Activated CD8-positive, alpha-beta T cell treated with anti-CD3 and anti-CD28 coated beads for 36 hours (primary cell): ENCODE results near the gene PKD2L1. TPM values are rescaled to one million over a fixed set of nuclear protein-coding genes. Genes with fewer than 3 reads are reported as not detected.
"Not testable (repeated sequence)": the region's sequence is repeated elsewhere in the genome, so short reads cannot be mapped to it uniquely, and the experiment has no call there.

Experiments
- ATAC-seq: fragments of 200-7000 bp; cut with Tn5 transposase; one replicate; pipeline ENCODE4 v1.10.0; 2021; ENCODE audit warnings: mild to moderate bottlenecking, moderate library complexity
- CTCF ChIA-PET: fragments of 350-600 bp; sonication (Branson Sonifier 250); formaldehyde crosslinking; loops from one replicate; lab custom pipeline; 2021; ENCODE audit warnings: antibody characterized with exemption; lab: Charles Lee
- POLR2A ChIA-PET: fragments of 350-600 bp; sonication (Branson Sonifier 250); formaldehyde crosslinking; loops from one replicate; lab custom pipeline; 2021; ENCODE audit warnings: antibody characterized with exemption; lab: Charles Lee
- DNase-seq: peaks from one replicate; pipeline ENCODE4 v3.0.0-alpha.2; 2020
- H3K27ac Mint-ChIP-seq: one replicate; pipeline ENCODE4 v1.8.0; 2021; ENCODE audit warnings: mild to moderate bottlenecking, mixed read lengths
- H3K27me3 Mint-ChIP-seq: one replicate; pipeline ENCODE4 v1.8.0; 2021; ENCODE audit warnings: mixed read lengths
- H3K36me3 Mint-ChIP-seq: one replicate; pipeline ENCODE4 v1.8.0; 2021; ENCODE audit warnings: low read depth, mixed read lengths
- H3K4me1 Mint-ChIP-seq: one replicate; pipeline ENCODE4 v1.8.0; 2021; ENCODE audit warnings: low read depth, mixed read lengths
- H3K4me3 Mint-ChIP-seq: one replicate; pipeline ENCODE4 v1.8.0; 2021; ENCODE audit warnings: mild to moderate bottlenecking, moderate library complexity, mixed read lengths
- H3K9me3 Mint-ChIP-seq: one replicate; pipeline ENCODE4 v1.8.0; 2021; ENCODE audit warnings: mixed read lengths
- CTCF ChIP-seq: fragments of 200-600 bp; IDR thresholded peaks from one replicate; pipeline ENCODE4 v1.8.0; 2022; ENCODE audit warnings: antibody characterized with exemption, mild to moderate bottlenecking
- intact Hi-C: fragments of 100-400 bp; cut with micrococcal nuclease; formaldehyde crosslinking; loops from one replicate; pipeline ENCODE4 v1.10.0; 2022
- total RNA-seq, 2 experiments: library from RNA; stranded (reverse); gene quantifications; one replicate each; pipeline ENCODE4 v1.2.3, GENCODE V29; 2021

Gene PKD2L1
- not detected for total RNA-seq

- no peaks in the 10 kb centered on the region for H3K9me3 Mint-ChIP-seq
- no peak for ATAC-seq
- H3K4me3 Mint-ChIP-seq, result no peak within 1 kb of the TSS
- POLR2A ChIA-PET, result interaction anchor here (0.8 to 1.2 kb wide), 3 partner anchors 16 to 48 kb away, joined by 3 read pairs; no protein-coding TSS in a partner anchor
- intact Hi-C loops, result no loop called here
- CTCF ChIA-PET, result interaction anchor here (1.4 kb wide), 1 partner anchor 104 kb away, joined by 4 read pairs; no protein-coding TSS in a partner anchor
- no peak for TF ChIP-seq CTCF
- peaks cover 3% of the 10 kb centered on the region for H3K27me3 Mint-ChIP-seq
- H3K27ac Mint-ChIP-seq, result no peak within 1 kb of the TSS
- no peak for DNase-seq
- peaks cover 17% of the 10 kb centered on the region for H3K4me1 Mint-ChIP-seq
- no peaks in the 10 kb centered on the region for H3K36me3 Mint-ChIP-seq
Measured at GRCh38 chr10:100330079-100330478, at the start of gene PKD2L1. TSS of gene PKD2L1 (minus strand) at chr10:100330228. CDS start at chr10:100330103, 125 bp downstream.

- peak overlapping the region; percentile 50 for H3K27ac Mint-ChIP-seq
- no peak for ATAC-seq
- no peak for TF ChIP-seq CTCF
- ChIA-PET CTCF (interaction anchor here (0.9 to 1.5 kb wide), 5 partner anchors 9 to 140 kb away, joined by 3 to 6 read pairs (median 3); no protein-coding TSS in a partner anchor), POLR2A (interaction anchor here (1.2 kb wide), 1 partner anchor 29 kb away, joined by 3 read pairs; no protein-coding TSS in a partner anchor)
- H3K4me1 Mint-ChIP-seq, result peaks cover 18% of the 10 kb centered on the region
- H3K9me3 Mint-ChIP-seq, result no peaks in the 10 kb centered on the region
- peaks cover 28% of the 10 kb centered on the region for H3K36me3 Mint-ChIP-seq
- intact Hi-C loops, result no loop called here
- peak; percentile 42 for DNase-seq
- H3K4me3 Mint-ChIP-seq, result no peak overlapping the region
- H3K27me3 Mint-ChIP-seq, result no peaks in the 10 kb centered on the region
Measured at GRCh38 chr10:100377830-100378229, 47.8 kb upstream of the PKD2L1 start.

GRCh38 chr10:100376656-100377055, 46.6 kb upstream of the PKD2L1 start:
- H3K27ac Mint-ChIP-seq, H3K9me3 Mint-ChIP-seq, intact Hi-C loops, DNase-seq, H3K27me3 Mint-ChIP-seq, ATAC-seq, H3K4me3 Mint-ChIP-seq: not testable (repeated sequence)
- CTCF ChIA-PET, result interaction anchor here (1.1 kb wide), 2 partner anchors 57 to 133 kb away, joined by 3 to 4 read pairs; no protein-coding TSS in a partner anchor
- Mint-ChIP-seq H3K36me3 (peaks cover 19% of the 10 kb centered on the region), H3K4me1 (peaks cover 18% of the 10 kb centered on the region)
- POLR2A ChIA-PET, result interaction anchor here (4.1 kb wide), 1 partner anchor 30 kb away, joined by 32 read pairs; the partner anchor contains the start of gene SCD

- H3K27me3 Mint-ChIP-seq, H3K9me3 Mint-ChIP-seq, H3K4me3 Mint-ChIP-seq, ATAC-seq, intact Hi-C loops, DNase-seq, H3K27ac Mint-ChIP-seq: not testable (repeated sequence)
- peaks cover 35% of the 10 kb centered on the region for H3K4me1 Mint-ChIP-seq
- H3K36me3 Mint-ChIP-seq, result peaks cover 11% of the 10 kb centered on the region
- CTCF ChIA-PET, result interaction anchor here (1.3 to 1.8 kb wide), 3 partner anchors 24 to 36 kb away, joined by 3 to 11 read pairs (median 6); partner anchors contain the start of gene SCD
- POLR2A ChIA-PET, result interaction anchor here (0.6 to 4.1 kb wide), 9 partner anchors 10 to 670 kb away, joined by 3 to 32 read pairs (median 7); partner anchors contain the start of genes HIF1AN, SCD and SLF2
Measured at GRCh38 chr10:100374677-100375353, 44.8 kb upstream of the PKD2L1 start.

GRCh38 chr10:100374200-100374655, 44.2 kb upstream of the PKD2L1 start:
- POLR2A ChIA-PET, result interaction anchor here (0.6 to 4.1 kb wide), 16 partner anchors 9 to 670 kb away, joined by 3 to 32 read pairs (median 4); partner anchors contain the start of genes COX15, CUTC, HIF1AN and SCD
- ATAC-seq, result no peak

More at GRCh38 chr10:100374200-100374655, 44.2 kb upstream of the PKD2L1 start:
- no peak for TF ChIP-seq CTCF
- Mint-ChIP-seq H3K27ac (no peak overlapping the region), H3K27me3 (no peaks in the 10 kb centered on the region), H3K4me3 (no peak overlapping the region), H3K4me1 (peaks cover 38% of the 10 kb centered on the region), H3K36me3 (peaks cover 11% of the 10 kb centered on the region), H3K9me3 (no peaks in the 10 kb centered on the region)
- CTCF ChIA-PET, result interaction anchor here (0.9 to 1.8 kb wide), 6 partner anchors 23 to 137 kb away, joined by 3 to 11 read pairs (median 3); partner anchors contain the start of gene SCD
- intact Hi-C loops, result no loop called here
- DNase-seq, result no peak
